ENCODE data around the gene ZNF3. TPM values are rescaled to one million over a fixed set of nuclear protein-coding genes. Genes with fewer than 3 reads are reported as not detected.

The ZNF3 gene
- total RNA-seq, 1 donor from 2014 or later: 47.7 TPM

DNA sequence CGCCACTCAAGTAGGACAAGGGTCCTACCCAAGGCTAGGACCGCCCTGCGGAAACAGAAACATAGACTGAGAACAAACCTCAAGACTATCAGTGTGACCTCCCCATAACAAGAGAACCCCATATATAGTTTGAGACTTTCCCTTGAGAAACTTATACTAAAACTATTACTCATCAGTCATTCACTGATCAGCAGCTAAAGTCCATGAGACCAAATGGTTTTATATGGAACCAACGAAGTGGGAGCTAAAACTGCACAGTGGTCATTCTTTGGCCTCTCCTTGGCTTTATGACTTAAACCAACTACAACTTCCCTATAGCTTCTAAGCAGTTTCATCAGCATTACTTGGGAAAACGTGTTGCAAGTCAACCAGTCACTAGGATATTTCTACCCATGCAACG lies 45.6 kb downstream of the ZNF3 start:
- no peaks in the 10 kb centered on the region for H3K4me1 Mint-ChIP-seq (ENCODE audit: unreplicated experiment)
- TF ChIP-seq, protein P1, sequence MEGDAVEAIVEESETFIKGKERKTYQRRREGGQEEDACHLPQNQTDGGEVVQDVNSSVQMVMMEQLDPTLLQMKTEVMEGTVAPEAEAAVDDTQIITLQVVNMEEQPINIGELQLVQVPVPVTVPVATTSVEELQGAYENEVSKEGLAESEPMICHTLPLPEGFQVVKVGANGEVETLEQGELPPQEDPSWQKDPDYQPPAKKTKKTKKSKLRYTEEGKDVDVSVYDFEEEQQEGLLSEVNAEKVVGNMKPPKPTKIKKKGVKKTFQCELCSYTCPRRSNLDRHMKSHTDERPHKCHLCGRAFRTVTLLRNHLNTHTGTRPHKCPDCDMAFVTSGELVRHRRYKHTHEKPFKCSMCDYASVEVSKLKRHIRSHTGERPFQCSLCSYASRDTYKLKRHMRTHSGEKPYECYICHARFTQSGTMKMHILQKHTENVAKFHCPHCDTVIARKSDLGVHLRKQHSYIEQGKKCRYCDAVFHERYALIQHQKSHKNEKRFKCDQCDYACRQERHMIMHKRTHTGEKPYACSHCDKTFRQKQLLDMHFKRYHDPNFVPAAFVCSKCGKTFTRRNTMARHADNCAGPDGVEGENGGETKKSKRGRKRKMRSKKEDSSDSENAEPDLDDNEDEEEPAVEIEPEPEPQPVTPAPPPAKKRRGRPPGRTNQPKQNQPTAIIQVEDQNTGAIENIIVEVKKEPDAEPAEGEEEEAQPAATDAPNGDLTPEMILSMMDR (IDR thresholded peaks at IDR 0.05; ENCODE audit: unreplicated experiment): no peak
- DNase-seq (ENCODE audit: low spot score): no peak
- H3K27ac Mint-ChIP-seq (ENCODE audit: unreplicated experiment): no peak overlapping the region
- no peaks in the 10 kb centered on the region for H3K9me3 Mint-ChIP-seq (ENCODE audit: unreplicated experiment)
- H3K27me3 Mint-ChIP-seq (ENCODE audit: unreplicated experiment): peaks cover 4% of the 10 kb centered on the region
- peaks cover 45% of the 10 kb centered on the region for H3K36me3 Mint-ChIP-seq (ENCODE audit: low read depth, unreplicated experiment)
- no peak overlapping the region for H3K4me3 Mint-ChIP-seq (ENCODE audit: unreplicated experiment)

DNA sequence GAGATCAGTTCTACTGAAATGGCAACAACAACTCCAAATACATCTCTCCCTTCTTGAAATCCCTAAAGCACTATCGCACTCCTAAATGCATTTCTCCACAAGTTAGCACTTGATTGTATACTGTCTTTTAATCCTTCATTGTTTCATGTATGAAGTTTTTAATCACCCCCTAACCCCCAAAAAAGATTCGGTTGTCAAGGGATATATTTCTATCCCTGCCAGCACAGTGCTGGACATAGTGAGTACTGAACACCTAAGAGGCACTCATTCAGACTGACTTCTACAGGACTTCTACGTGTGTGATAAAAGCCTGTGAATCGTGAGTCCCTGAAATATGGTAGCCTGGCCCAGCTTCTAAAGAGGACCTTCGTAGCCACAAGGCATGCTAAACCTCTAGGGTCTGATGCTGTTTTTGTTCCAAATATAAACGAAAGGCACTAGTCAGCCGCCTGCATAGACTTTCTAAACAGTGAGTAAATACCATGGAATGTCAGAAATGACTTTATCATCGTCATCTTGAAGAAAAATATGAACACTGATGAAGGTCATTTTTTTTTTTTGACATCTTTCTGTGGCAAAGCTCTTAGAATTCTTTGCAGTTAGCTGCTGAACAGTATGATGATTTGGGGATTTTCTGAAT lies 46.5 kb downstream of the ZNF3 start:
- H3K9me3 Mint-ChIP-seq (ENCODE audit: unreplicated experiment): no peaks in the 10 kb centered on the region
- no peak overlapping the region for H3K27ac Mint-ChIP-seq (ENCODE audit: unreplicated experiment)
- H3K36me3 Mint-ChIP-seq (ENCODE audit: low read depth, unreplicated experiment): peaks cover 54% of the 10 kb centered on the region
- H3K4me1 Mint-ChIP-seq (ENCODE audit: unreplicated experiment): no peaks in the 10 kb centered on the region
- DNase-seq (ENCODE audit: low spot score): no peak
- peaks cover 4% of the 10 kb centered on the region for H3K27me3 Mint-ChIP-seq (ENCODE audit: unreplicated experiment)
- H3K4me3 Mint-ChIP-seq (ENCODE audit: unreplicated experiment): no peak overlapping the region
- TF ChIP-seq, protein P1 (IDR thresholded peaks at IDR 0.05; ENCODE audit: unreplicated experiment): no peak

GRCh38 chr7:100033526-100033925 lies 48.0 kb downstream of the ZNF3 start:
- H3K9me3 Mint-ChIP-seq (ENCODE audit: unreplicated experiment): no peaks in the 10 kb centered on the region
- H3K27me3 Mint-ChIP-seq (ENCODE audit: unreplicated experiment): peaks cover 6% of the 10 kb centered on the region
- TF ChIP-seq, protein P1 (IDR thresholded peaks at IDR 0.05; ENCODE audit: unreplicated experiment): no peak
- no peaks in the 10 kb centered on the region for H3K4me1 Mint-ChIP-seq (ENCODE audit: unreplicated experiment)
- DNase-seq (ENCODE audit: low spot score): no peak
- no peak overlapping the region for H3K4me3 Mint-ChIP-seq (ENCODE audit: unreplicated experiment)
- H3K36me3 Mint-ChIP-seq (ENCODE audit: low read depth, unreplicated experiment): peaks cover 54% of the 10 kb centered on the region
- no peak overlapping the region for H3K27ac Mint-ChIP-seq (ENCODE audit: unreplicated experiment)

DNA sequence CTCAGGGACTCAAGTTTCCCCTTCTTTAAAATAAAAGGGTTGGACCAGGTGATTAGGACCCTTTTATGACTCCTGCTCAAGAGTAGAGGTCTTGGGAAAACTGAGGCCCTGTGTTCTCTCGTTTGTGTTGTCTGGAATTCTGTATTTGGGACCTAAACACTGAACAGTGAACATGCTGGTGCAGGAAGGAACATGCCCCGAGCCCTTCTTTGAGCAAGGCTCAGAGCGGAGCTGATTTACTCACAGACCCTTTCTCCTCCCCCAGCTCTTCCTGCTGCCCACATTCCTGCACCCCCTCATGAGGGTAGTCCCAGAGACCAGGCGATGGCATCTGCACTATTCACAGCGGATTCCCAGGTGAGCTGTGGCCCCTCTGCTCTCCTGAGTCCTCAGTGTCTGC lies 51.9 kb downstream of the ZNF3 start:
- Mint-ChIP-seq H3K4me1 (ENCODE audit: unreplicated experiment) (no peaks in the 10 kb centered on the region), H3K27me3 (ENCODE audit: unreplicated experiment) (peaks cover 6% of the 10 kb centered on the region), H3K27ac (ENCODE audit: unreplicated experiment) (no peak overlapping the region), H3K36me3 (ENCODE audit: low read depth, unreplicated experiment) (peaks cover 41% of the 10 kb centered on the region), H3K4me3 (ENCODE audit: unreplicated experiment) (no peak overlapping the region), H3K9me3 (ENCODE audit: unreplicated experiment) (no peaks in the 10 kb centered on the region)
- TF ChIP-seq, protein P1 (IDR thresholded peaks at IDR 0.05; ENCODE audit: unreplicated experiment): no peak
- DNase-seq (ENCODE audit: low spot score): no peak

DNA sequence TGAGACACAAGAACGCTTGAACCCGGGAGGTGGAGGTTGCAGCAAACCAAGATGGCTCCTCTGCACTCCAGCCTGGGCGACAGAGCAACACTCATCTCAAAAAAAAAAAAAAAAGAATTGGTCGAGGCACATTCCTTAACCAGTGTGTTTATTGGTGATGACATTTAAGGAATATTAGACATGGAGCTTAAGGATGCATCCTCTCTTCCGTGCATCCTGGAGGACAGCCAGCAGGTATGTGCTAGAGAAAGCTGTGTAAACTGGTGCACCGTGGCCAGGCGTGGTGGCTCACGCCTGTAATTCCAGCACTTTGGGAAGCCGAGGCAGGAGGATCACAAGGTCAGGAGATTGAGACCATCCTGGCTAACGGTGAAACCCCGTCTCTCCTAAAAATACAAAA lies 54.3 kb downstream of the ZNF3 start:
- Mint-ChIP-seq H3K27ac (ENCODE audit: unreplicated experiment) (no peak overlapping the region), H3K9me3 (ENCODE audit: unreplicated experiment) (no peaks in the 10 kb centered on the region), H3K27me3 (ENCODE audit: unreplicated experiment) (peaks cover 2% of the 10 kb centered on the region), H3K4me1 (ENCODE audit: unreplicated experiment) (no peaks in the 10 kb centered on the region), H3K4me3 (ENCODE audit: unreplicated experiment) (no peak overlapping the region), H3K36me3 (ENCODE audit: low read depth, unreplicated experiment) (peaks cover 42% of the 10 kb centered on the region)
- no peak for DNase-seq (ENCODE audit: low spot score)
- TF ChIP-seq, protein P1 (IDR thresholded peaks at IDR 0.05; ENCODE audit: unreplicated experiment): no peak
